Uterus (tissue), 4 donors: Measurements from ENCODE around the gene ZNF695. TPM values are rescaled to one million over a fixed set of nuclear protein-coding genes. Genes with fewer than 3 reads are reported as not detected.

Experiments
- DNase-seq, 2 donors: peaks; one replicate each; pipeline ENCODE4 v3.0.0-alpha.2; 2019 to 2020
- H3K27ac ChIP-seq, 2 donors: fragments of 200-600 bp; sonication (generic); 1 replicate in 1 of 2; 2 replicates in 1 of 2; pipeline ENCODE4 v1.5.1; 2016 to 2018
- H3K27me3 ChIP-seq, 2 donors: fragments of 200-600 bp; sonication (generic); one replicate each; pipeline ENCODE4 v1.5.1; 2018 to 2019; ENCODE audit warnings: control low read depth in 1 of 2
- H3K36me3 ChIP-seq, 2 donors: fragments of 200-600 bp; sonication (generic); one replicate each; pipeline ENCODE4 v1.5.1; 2019; ENCODE audit warnings: control low read depth in 1 of 2
- H3K4me1 ChIP-seq, 2 donors: fragments of 200-600 bp; sonication (generic); one replicate each; pipeline ENCODE4 v1.5.1; 2018 to 2019; ENCODE audit warnings: control low read depth in 1 of 2
- H3K4me3 ChIP-seq, 2 donors: fragments of 200-600 bp; sonication (generic); 1 replicate in 1 of 2; 2 replicates in 1 of 2; pipeline ENCODE4 v1.5.1; 2018 to 2019; ENCODE audit warnings: mild to moderate bottlenecking in 1 of 2
- H3K9me3 ChIP-seq, 2 donors: fragments of 200-600 bp; sonication (generic); one replicate each; pipeline ENCODE4 v1.5.1; 2019; ENCODE audit warnings: control low read depth in 1 of 2
- CTCF ChIP-seq, 4 experiments: fragments of 200-600 bp in 2 of 4; fragments of 450-650 bp in 2 of 4; sonication (generic) in 2 of 4; IDR thresholded peaks; one replicate each; pipeline ENCODE4 v1.5.1; 2016 to 2019; ENCODE audit warnings: antibody characterized with exemption in 4 of 4, mild to moderate bottlenecking in 2 of 4, moderate library complexity in 1 of 4
- POLR2A ChIP-seq, 2 donors: fragments of 450-650 bp; IDR thresholded peaks; one replicate each; pipeline ENCODE4 v1.6.1; 2016; ENCODE audit warnings: antibody characterized with exemption in 2 of 2, mild to moderate bottlenecking in 1 of 2, moderate library complexity in 1 of 2
- intact Hi-C: fragments of 100-400 bp; cut with DNase I; formaldehyde crosslinking; loops from one replicate; pipeline ENCODE4 v1.15.1; 2023; ENCODE audit warnings: low total_unique reads
- total RNA-seq, 4 donors: library from RNA; depleted of rRNA in 3 of 4; stranded (reverse); fragments of >200 nt in 3 of 4; gene quantifications; one replicate each; pipeline versions ENCODE4 v1.1.0 to v1.2.4, GENCODE V29; 2014 to 2023
- donor health status: DM: yes; HTN: yes; CAD: no.

The ZNF695 gene
- total RNA-seq, 4 donors from 2014 or later: 3.5 TPM; not detected in 3

GRCh38 chr1:246989901-246990300 is 18.0 kb downstream of the ZNF695 start:
- intact Hi-C loops: no loop called here
- peaks cover 0 to 12% of the 10 kb centered on the region in 2 donors for H3K9me3 ChIP-seq

GRCh38 chr1:246988316-246988715 is 19.5 kb downstream of the ZNF695 start:
- DNase-seq: no peak
- Histone ChIP-seq H3K4me1 (no peaks in the 10 kb centered on the region), H3K4me3 (no peak overlapping the region), H3K9me3 (peaks cover 0 to 12% of the 10 kb centered on the region in 2 donors), H3K36me3 (no peaks in the 10 kb centered on the region), H3K27me3 (no peaks in the 10 kb centered on the region), H3K27ac (no peak overlapping the region)
- TF ChIP-seq POLR2A (IDR thresholded peaks at IDR 0.05) (no peak), CTCF (IDR thresholded peaks at IDR 0.05) (no peak)
- intact Hi-C loops: no loop called here

More at GRCh38 chr1:246989901-246990300, 18.0 kb downstream of the ZNF695 start:
- DNase-seq: no peak
- Histone ChIP-seq H3K4me1 (no peaks in the 10 kb centered on the region), H3K36me3 (no peaks in the 10 kb centered on the region), H3K4me3 (no peak overlapping the region), H3K27ac (no peak overlapping the region), H3K27me3 (no peaks in the 10 kb centered on the region)
- TF ChIP-seq CTCF (IDR thresholded peaks at IDR 0.05) (no peak), POLR2A (IDR thresholded peaks at IDR 0.05) (no peak)

GRCh38 chr1:246987083-246987690 is 20.7 kb downstream of the ZNF695 start:
- H3K4me1 ChIP-seq: no peaks in the 10 kb centered on the region
- H3K4me3 ChIP-seq: no peak overlapping the region
- TF ChIP-seq CTCF (IDR thresholded peaks at IDR 0.05): no peak
- no peak for TF ChIP-seq POLR2A (IDR thresholded peaks at IDR 0.05)
- no peaks in the 10 kb centered on the region for H3K27me3 ChIP-seq
- no peak overlapping the region for H3K27ac ChIP-seq
- DNase-seq: no peak
- no peaks in the 10 kb centered on the region for H3K36me3 ChIP-seq
- peaks cover 0 to 12% of the 10 kb centered on the region in 2 donors for H3K9me3 ChIP-seq
- intact Hi-C loops: no loop called here

GRCh38 chr1:246978785-246979184 is 29.1 kb downstream of the ZNF695 start:
- Histone ChIP-seq H3K4me3 (no peak overlapping the region), H3K27me3 (no peaks in the 10 kb centered on the region), H3K36me3 (no peaks in the 10 kb centered on the region), H3K9me3 (no peaks in the 10 kb centered on the region), H3K4me1 (no peaks in the 10 kb centered on the region), H3K27ac (no peak overlapping the region)
- intact Hi-C loops: no loop called here
- no peak for TF ChIP-seq CTCF (IDR thresholded peaks at IDR 0.05)
- TF ChIP-seq POLR2A (IDR thresholded peaks at IDR 0.05): no peak
- no peak for DNase-seq

GRCh38 chr1:246978281-246978680 is 29.6 kb downstream of the ZNF695 start:
- intact Hi-C loops: no loop called here
- no peak for DNase-seq
- no peak for TF ChIP-seq POLR2A (IDR thresholded peaks at IDR 0.05)
- no peak for TF ChIP-seq CTCF (IDR thresholded peaks at IDR 0.05)
- Histone ChIP-seq H3K27ac (no peak overlapping the region), H3K9me3 (no peaks in the 10 kb centered on the region), H3K36me3 (no peaks in the 10 kb centered on the region), H3K4me3 (no peak overlapping the region), H3K27me3 (no peaks in the 10 kb centered on the region), H3K4me1 (no peaks in the 10 kb centered on the region)
